T1000 (cell line): ENCODE measurements around the gene SLC22A5.
A peak's percentile ranks its signal among the peaks of the same experiment; 100 is the strongest.
"Not testable (repeated sequence)": the region's sequence is repeated elsewhere in the genome, so short reads cannot be mapped to it uniquely, and the experiment has no call there.

ENCODE experiments used
- DNase-seq: peaks from one replicate; lab custom pipeline; 2025; ENCODE audit warnings: mixed read lengths; lab: John Stamatoyannopoulos, UW

SLC22A5 gene

GRCh38 chr5:132413567-132413966, 44.1 kb downstream of the SLC22A5 start:
- DNase-seq: no peak

GRCh38 chr5:132414634-132415378, 45.3 kb downstream of the SLC22A5 start:
- DNase-seq: no peak

DNA sequence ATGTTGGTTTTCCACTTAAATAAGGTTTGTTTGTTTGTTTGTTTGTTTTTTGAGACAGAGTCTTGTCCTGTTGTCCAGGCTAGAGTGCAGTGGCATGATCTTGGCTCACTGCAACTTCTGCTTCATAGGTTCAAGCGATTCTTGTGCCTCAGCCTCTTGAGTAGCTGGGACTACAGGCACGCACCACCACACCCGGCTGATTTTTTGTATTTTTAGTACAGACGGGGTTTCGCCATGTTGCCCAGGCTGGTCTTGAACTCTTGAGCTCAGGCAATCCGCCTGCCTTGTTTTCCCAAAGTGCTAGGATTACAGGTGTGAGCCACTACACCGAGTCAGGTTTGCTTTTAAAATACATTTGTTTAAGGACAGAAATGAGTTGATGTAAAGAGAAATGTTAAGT, 46.0 kb downstream of the SLC22A5 start:
- not testable (repeated sequence) for DNase-seq

GRCh38 chr5:132416306-132417009, 46.9 kb downstream of the SLC22A5 start:
- no peak for DNase-seq

GRCh38 chr5:132417010-132417439, 47.5 kb downstream of the SLC22A5 start:
- no peak for DNase-seq

DNA sequence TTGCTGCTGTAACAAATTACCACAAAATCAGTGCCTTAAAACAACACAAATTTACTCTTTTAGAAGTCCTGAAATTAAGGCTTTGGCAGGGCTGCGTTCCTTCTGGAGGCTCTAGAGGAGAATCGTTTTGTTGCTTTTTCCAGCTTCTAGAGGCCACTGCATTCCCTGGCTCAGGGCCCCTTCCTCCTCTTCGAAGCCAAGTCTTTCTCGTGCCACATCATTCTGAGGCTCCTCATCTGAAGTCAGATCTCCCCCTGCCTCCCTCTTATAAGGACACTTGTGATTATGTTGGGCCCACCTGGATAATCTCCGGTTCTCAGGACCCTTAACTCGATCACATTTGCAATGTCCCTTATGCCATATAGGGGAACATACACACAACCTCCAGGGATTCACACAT, 48.0 kb downstream of the SLC22A5 start:
- DNase-seq: no peak

GRCh38 chr5:132417889-132418485, 48.5 kb downstream of the SLC22A5 start:
- no peak for DNase-seq

GRCh38 chr5:132418881-132419280, 49.4 kb downstream of the SLC22A5 start:
- DNase-seq: no peak

DNA sequence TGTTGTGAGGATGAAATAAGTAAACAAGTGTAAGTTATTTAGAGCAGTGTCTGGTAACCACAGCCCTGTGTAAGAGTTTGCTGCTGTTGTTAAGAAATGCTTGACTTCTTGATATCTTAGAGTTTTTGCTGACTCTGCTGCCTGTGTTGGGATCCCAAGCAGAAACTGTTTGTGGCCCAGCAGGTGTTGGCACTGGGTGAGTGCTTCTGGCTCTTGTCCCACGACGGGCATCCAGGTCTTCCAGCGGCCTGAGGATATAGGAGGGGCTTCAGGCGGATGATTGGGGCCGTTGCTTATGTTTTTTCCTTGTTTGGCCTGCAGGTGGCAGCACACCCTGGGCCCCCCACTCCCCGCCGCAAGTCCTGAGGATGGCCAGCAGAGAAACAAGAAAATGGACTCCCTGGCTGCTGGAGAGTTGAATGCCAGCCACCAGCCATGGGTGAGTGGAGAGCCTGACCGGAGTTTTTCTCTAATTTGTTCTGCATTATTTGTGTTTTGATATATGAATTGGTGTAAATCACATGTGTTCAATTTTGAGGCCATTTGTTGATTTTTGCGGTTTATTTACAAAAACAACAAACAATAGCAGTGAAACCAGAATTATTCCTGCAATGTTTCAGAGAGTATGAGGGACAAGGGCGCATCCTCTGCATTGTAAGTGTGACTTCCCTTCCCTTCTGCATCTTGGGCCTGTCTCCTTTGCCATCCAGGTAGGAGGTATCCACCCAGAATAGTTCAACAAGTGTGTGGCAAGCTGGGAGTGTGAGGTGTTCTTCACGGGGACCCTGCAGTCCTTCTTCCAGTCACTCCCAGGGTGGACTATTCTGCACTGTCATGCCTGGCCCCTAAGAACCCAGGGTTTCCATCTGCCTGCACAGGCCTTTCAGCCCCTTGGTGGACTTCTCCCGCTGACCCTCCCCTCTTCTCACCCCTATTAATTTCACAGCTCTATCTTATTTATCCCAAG, 50.3 kb downstream of the SLC22A5 start:
- DNase-seq: peak; percentile 33

GRCh38 chr5:132420706-132421272, 51.3 kb downstream of the SLC22A5 start:
- DNase-seq: no peak

DNA sequence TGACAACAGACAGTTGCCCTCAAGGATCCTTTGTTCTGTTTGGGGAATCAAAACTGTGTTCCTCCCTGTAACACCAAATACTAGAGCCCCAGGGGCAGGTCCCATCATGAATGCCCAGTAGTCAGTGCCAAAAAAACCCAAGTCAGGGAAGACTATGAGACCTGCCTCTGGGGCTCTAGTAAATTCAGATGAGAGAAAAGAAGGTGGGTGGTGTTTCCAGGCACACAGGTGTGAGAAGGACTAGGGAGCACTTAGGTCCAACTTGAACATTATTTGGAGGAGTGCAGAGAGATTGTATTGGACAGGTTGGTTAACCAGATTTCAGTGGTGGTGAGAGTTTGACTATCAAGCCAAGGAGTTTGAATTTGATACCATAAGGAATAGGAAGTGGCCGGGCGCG, 52.0 kb downstream of the SLC22A5 start:
- DNase-seq: no peak

DNA sequence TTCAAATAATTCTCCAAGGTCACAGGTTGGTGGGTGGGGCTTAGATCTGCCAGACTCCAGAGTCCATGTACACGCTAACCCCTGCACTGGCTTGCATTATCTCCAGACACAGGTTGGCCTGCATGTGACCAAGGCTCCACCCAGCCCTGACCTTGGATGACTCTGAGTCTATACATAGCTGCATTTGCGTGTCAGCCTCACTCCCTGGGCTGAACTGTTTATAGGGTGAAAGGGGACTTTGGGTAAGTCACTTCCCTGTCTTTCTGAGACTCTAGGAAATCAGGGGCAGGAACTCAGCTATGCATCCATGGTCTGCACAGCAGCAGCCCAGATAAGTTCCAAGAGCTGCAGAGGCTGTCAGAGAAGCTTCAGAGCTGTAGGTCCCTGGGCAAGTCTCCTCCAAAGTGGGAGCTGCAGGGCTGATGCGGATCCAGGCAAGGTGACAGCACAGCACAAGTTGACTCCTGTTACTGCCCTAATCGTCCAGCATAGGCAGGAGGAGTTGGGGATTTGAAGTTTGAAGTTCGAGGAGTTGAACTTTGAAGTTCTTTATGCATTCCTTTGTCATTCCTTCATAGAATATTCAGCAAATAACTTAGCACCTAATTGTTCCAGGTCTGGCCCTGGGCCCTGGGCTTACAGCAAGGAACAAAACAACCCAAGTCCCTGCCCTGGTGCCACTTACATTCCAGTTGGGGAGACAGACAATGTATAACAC, 53.4 kb downstream of the SLC22A5 start:
- no peak for DNase-seq

DNA sequence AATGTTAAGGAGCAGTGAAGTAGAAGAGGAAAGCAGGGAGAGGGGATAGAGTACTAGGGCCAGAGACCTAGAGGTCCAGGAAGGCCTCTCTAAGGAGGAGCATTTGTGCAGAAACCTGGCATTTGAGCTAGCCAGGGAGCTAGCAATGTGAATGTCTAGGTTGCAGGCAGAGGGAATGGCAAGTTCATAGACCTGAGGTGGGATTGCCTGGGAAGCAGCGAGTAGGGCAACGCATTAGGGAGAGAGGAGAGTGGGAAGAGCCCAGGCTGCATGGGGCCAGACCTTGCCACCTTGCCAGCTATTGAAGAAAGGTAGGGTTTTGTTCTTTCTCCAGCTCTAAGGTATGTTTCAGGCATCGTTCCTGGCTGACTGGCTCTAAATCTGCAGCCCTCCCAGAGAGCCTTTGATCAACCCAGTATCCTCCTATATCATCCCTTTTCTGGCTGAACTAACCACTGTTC, 54.0 kb downstream of the SLC22A5 start:
- DNase-seq: no peak

- no peak for DNase-seq
These were observed 54.8 kb downstream of the SLC22A5 start for GRCh38 chr5:132424167-132424880.

GRCh38 chr5:132425009-132425937, 55.8 kb downstream of the SLC22A5 start:
- peak; percentile 10 for DNase-seq

GRCh38 chr5:132425975-132426524, 56.5 kb downstream of the SLC22A5 start:
- no peak for DNase-seq

DNA sequence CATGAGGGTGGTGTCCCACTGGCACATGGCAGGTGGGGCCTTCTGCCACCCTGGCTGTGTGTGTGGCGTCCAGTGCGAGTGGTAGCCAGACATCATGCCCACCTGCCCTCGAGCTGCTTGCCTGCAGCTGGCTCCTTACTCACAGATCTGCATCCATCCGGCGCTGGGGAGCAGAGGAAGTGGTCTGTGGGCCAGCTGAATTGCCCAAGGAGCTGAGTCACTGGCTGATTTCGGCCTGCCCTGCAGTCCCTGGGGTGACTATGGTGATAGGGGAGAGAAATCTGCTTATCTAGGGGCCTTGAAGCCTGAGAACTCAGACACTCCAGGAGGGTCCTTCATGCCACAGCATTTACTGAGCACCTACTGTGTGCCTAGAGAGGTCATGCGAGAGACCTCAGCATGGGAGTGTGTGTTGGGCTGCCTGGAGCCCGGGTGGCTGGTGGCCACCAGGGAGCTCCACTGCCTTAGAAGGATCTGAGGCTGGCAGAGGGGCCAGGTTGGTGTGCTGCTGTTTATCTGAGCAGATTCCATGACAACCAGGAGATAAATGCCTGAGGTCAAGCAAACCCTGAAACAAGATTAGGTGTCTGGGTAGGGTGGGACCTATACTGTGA, 57.1 kb downstream of the SLC22A5 start:
- peak; percentile 73 for DNase-seq
